ENCODE data around the gene RRAGC.

The RRAGC gene, protein sequence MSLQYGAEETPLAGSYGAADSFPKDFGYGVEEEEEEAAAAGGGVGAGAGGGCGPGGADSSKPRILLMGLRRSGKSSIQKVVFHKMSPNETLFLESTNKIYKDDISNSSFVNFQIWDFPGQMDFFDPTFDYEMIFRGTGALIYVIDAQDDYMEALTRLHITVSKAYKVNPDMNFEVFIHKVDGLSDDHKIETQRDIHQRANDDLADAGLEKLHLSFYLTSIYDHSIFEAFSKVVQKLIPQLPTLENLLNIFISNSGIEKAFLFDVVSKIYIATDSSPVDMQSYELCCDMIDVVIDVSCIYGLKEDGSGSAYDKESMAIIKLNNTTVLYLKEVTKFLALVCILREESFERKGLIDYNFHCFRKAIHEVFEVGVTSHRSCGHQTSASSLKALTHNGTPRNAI

DNA sequence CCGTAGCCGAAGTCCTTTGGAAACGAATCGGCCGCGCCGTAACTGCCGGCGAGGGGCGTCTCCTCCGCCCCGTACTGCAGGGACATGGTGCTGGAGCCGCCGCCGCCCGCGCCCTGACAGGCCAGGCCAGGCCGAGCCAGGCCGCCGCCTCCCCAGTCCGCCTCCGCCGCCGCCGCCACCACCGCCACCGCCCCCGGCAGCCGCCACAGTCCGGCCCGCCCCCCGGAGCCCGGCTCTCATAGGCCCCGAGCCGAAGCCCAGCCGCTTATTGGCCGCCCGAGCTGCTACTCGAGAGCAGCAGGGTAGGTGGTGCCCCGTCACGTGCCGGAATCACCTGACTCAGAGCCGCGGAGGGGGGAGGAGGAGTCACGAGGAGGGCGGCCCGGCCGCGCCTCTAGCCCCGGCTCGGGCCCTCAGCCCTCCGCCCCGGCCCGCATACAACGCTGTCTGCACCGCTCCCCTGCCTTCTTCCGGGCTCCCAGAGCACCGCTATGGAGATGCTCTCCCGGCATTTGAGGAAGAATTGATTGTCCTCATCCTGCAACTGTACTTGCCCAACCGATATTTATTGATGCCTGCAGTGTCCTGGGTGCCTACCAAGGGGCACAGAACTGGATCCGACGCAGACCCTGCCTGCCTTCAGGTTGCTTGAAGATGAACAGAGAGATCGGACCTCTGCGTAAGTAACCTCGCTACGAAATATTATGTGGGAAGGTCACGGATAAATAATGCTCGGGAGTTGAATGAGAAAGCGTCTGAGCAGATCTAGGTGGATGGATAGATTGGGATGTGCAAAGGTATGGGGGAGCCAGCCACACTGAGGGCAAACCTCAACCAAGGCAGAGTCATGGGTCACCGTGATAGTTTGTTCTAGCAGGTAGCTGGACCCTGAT, at the start of gene RRAGC:
RRAGC (minus strand) TSS at position 212 of the 893 bp plus-strand sequence; CDS start at position 86, 126 bp downstream.
- DNase-seq, result peak; percentile 93

DNA sequence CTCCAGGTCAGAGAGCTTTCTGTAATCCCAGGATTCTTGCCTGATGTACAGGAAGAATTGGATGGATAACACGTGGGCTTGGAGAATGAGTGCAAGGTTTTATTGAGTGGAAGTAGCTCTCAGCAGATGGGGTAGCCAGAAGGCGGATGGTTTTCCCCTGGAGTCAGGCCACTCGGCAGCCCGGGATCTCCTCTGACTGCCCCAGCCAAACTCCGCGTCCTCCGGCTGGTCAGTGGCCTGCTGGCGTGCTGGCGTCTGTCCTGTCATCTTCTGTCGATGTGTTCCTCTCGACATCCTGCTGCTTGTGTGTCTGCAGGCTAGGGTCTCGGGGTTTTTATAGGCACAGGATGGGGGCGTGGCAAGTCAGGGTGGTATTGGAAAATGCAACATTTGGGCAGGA, 49.2 kb upstream of the RRAGC start:
- DNase-seq, result no peak

DNA sequence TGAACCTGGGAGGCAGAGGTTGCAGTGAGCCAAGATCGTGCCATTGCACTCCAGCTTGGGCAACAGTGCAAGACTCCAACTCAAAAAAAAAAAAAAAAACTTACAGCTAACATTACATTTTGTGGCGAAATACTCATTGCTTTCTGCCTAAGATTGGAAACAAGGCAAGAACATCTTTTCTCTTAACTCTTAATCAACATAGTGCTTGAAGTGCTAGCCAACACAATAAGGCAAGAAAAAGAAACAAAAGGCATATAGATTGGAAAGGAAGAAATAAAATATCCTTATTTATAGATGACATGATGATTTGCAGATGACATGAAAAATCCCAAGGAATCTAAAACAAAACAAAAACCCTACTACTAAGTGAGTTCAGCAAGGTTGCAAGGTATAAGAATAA, 46.4 kb upstream of the RRAGC start:
- no peak for DNase-seq

DNA sequence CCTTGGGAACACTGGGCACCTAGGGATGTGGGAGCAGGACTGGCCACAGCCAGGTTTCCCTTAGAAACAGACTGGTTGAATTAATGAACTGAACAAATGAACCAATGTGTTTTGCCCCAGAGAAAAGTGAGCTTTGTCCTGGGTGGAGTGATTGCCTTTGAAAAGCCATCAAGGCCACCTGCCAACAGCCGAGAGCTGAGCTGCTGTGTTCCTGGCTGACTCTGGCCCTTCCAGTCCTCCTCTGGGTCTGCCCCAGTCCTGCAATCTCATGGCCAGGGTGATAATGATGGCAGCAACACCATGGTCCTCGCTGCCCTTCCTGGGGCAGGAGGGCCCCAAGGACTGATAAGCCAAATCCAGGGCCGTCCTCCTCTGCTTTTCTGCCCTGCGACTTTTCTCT, 40.0 kb upstream of the RRAGC start:
- DNase-seq, result no peak

DNA sequence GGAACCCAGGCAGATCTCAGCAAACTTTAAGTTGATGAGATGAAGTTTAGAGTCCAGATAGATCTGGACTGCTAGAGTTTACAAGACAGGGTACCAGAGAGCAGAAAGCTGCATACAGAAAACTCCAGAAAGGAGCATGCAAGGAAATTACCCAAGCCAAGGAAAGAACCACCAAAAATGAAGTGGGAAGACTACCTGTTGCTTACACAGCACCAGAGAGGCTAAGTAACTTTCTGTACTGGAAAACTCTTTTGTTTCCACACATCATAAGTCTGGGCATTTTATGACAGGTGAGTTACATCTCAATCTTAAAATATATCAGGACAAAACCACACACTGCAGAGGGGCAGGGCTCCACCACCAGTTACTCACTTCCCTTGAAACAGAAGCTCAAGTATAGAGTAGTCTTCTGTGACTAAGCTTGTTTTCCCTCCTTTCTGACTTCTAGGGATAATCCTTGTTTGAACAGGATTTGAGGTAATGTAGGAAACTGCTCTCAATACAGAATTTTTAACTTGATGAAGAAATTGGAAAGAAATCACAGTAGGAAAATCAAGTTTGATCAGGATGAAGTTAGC, 39.2 kb upstream of the RRAGC start:
- DNase-seq, result no peak

DNA sequence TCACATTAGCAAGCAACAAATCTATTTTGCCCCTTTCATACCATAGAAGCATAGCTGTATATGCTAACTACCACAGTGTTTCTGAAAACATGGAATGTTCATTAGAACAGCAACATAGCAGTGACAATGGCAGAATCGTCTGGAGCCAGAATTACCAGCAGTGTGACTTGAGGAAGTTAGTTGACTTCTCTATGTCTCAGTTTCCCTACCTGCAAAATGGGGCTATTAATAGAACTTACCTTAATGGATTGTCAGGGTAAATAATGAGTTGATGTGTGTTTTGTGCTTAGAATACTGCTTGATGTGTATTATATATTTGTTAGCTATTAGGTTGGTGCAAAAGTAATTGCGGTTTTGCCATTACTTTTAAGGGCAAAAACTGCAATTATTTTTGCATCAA, 36.6 kb upstream of the RRAGC start:
- DNase-seq, result no peak

DNA sequence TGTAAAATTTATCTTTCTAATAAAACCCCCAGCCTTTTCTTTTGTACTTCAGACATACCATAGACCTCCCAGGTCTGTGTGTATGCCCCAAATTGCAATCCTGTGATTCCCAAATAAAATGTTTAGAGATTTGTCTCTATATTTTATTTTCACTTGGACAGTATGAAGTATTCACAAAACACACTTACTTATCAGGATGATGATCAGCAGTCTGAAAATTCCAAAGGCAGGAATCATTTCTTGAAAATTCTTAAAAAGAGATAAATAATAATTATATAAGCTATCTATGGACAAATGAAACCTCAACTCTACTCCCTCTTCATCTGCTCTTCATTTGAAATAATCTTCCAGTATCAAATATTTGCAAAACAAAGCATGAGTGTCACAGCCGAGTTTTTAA, 33.4 kb upstream of the RRAGC start:
- no peak for DNase-seq

DNA sequence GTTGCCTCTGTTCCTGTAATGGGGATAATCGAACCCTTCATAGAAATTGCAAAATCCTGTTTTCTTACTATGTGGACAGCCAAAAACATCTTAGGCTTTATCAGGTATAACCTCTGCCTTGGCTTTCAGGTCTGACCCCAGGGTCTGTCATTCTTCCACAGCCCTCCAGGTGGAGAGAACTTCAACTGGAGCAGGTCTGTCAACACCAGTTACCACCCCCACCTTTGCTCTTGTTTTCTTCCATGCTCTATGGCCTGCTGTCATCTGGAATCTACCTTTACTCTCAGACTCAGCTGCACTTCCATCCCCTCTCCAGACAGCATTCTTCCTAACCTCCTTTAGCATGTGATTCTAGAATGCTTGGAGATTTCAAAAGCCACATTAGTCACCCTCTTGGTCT, 32.2 kb upstream of the RRAGC start:
- DNase-seq, result no peak

DNA sequence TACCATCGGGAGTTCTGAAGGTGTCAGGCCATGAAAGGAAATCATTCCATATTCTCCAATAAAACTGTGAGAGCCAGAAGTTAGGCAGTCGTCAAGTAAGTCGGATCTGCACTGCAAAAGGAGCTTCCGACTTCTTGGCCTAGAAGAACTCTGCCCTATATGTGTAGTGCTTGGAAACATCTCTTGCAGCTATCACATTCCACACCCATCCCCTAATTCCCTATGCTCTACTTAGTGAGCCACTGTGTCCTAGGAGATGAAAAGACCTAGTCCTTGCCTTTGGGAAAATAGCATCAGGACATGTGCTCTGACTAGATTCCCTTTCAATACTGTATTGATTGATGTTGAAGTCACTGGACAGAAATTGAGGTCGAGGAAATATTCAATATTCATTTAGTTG, 30.0 kb upstream of the RRAGC start:
- DNase-seq, result no peak

DNA sequence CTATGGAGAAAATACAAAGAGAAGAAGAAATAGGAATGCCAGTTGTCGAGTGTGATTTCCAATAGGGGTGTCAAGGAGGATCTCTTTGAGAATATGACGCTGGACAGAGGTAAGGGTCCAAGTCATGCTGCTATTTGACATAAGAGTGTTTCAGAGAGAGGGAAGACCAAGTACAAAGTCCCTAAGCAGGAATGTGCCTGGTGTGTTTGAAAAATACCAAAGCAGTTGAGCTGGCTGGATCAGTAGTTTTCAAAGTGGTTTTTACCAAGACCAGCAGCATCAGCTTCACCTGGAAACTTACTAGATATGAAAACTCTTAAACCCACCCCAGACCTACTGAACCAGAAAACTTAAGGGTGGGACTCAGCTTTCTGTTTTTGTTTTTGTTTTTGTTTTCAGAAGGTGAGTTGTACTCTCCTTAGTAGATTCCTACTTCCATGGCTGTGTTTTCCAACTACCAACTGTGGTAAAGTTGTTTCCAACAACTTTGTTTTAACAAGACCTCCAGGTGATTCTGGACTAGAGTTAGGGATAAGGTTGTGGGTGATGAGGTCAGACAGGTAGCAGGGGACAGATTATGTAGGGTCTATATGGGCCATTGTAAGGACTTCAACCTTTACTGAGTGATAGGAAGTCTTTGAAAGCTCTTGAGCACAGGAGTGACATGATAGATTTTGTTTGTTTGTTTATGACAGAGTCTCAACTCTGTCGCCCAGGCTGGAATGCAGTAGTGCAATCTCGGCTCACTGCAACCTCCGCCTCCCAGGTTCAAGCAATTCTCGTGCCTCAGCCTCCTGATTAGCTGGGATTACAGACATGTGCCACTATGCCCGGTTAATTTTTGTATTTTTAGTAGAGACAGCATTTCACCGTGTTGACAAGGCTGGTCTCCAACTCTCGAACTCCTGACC, 29.1 kb upstream of the RRAGC start:
- no peak for DNase-seq

DNA sequence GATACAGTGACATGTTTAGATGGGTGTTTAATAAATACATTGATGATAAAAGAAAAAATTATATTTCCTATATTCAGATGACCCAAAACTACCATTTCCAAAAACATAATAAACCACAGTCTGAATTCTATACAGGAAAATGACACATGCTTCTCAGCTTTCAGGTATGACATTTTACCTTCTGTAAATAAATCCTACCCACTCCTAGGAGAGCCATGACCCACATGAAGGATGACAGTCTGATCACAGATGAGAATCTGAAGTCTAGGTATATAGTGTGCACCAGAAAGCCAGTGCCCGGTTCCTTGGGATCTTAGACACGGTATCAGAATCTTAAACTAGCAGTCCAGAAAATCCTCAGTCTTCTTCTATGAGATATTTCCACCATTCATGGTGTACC, 25.5 kb upstream of the RRAGC start:
- DNase-seq, result no peak

DNA sequence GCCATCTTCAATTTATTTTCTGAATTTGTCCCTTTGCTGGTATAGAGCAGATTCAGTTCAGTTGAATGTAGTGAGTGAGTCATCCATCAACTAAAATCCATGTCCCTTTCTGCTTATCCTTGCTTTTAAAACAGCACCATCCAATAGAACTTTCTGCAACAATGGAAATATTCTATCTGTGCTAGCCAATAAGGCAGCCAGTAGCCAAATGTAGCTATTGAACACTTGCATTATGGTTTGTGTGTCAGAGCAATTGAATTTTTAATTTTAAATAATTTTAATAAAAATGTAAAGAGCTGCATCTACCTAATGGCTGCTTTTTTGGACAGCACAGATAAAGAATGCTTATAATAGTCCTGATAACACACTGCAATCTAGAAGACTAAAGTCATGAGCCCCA, 21.9 kb upstream of the RRAGC start, which contains the start of gene GJA9:
GJA9 (minus strand) TSS at position 101 of the 400 bp plus-strand sequence. CDS start 5,489 bp downstream, outside the sequence.
- no peak for DNase-seq

DNA sequence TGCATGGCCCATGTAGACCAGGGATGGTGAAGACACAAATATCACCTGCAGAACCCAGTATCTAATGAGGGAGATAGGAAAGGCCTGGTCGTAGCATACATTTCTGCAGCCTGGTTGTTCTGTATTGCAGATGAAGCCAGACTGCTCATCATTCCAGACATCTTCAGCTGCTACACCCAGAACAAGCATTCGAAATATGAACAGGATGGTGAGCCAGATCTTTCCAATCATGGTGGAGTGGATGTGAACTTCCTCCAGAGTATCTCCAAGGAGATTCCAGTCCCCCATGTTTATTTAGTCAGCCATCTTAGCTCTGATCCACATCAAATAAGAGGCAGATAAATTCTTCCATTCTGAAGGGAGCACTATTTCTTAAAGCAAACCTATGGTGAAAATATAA, 16.2 kb upstream of the RRAGC start:
- no peak for DNase-seq

DNA sequence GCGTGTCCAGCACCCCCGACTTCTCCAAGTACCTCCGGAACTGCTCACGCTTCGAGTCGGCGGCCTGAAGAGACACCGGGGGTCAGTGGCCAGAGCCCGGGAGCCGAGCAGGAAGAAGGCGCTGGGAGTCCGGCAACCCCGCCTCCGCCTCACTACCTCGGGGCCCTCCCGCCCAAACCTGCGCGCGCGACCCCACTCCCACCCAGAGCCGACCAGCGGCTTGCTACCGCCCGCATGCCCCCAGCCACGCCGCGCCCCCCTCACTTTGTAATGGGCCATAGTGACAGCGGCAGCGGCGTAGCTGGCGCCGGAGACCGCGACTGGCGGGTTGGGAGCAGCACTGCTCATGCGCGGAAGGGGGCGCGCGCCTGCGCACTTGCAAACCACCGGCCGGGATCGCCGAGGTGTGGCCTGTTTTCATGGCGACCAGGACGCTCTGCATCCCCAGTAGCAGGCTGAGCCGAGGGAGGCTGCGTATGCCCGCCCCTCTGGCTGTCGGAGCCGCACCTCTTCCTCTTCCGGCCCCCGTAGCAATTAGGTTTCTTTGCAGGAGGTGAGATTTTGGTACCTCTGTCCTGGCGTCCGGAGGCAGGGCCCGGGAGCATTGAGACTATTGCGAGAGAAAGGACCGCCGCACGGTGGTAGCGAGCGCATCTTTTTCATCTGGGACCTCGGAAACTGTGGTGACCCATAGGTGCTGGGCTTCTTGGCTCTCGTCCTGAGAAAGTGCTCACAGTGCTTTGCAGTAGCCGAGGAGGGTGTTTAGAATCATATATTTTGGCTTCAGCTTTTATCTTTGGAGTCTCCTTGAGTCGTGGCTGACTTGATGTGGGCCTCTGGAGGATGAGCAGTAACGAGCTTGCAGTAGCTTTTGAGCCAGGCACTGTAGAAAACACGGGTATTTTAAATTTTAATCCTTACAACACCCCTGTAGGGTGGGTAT, 13.7 kb upstream of the RRAGC start, which contains the start of gene MYCBP:
MYCBP (minus strand) TSS at position 322 of the 943 bp plus-strand sequence; CDS start at position 279, 43 bp downstream.
- DNase-seq, result peak; percentile 92

DNA sequence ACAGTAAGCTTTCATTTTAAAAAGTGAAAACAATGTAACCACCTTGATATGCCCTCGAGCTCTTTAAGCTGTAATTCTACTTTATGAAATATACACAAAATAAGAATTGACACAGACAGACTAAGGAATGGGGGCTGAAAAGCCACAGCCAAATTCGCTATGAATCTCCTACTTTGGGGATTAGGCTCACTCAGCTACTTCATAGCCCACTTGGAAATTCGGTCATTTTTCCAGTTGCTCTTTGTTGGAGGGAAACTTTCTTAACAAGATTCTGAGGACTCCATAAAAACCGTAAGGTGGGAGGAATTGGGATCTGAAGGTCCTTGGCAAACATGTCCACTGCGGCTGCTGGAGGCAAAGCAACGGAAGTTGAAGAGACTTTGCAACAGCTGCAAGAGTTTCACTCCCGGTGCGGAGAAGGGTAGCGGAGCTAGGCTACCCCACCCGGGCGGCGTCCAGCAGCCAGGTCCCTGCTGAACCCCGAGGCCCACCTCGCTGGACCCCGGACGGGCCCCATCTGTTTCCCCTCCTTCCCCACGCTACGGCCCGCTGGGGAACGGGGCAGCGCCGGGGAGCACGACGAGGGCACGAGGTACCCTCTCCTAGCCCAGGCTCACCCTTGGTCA, 12.9 kb upstream of the RRAGC start:
- no peak for DNase-seq

DNA sequence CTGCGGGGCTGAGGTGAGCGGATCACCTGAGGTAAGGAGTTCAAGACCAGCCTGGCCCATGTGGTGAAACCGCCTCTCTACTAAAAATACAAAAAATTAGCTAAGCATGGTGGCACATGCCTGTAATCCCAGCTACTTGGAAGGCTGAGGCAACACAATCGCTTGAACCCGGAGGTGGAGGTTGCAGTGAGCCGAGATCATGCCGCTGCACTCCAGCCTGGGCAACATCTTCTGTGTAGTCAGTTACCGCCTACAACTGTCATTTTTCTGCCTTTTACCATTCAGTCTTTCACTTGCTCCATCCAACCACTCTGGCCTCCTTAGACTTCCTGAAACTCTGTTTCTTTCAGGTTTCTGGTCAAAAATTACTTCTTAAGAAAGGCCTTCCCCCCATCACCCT, 11.4 kb upstream of the RRAGC start:
- no peak for DNase-seq

DNA sequence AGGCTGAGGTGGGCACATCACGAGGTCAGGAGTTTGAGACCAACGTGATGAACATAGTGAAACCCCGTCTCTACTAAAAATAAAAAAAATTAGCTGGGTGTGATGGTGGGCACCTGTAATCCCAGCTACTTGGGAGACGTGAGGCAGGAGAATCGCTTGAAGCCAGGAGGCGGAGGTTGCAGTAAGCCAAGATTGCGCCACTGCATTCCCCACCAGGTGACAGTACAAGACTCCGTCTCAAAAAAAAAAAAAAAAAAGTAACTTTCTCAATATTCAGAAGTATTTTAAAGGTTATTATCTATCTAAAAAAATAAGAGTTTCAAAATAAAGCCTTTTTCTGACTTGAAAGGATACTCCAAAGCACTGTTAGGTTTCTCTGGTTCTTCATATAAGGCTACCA, 7.6 kb upstream of the RRAGC start:
- no peak for DNase-seq

DNA sequence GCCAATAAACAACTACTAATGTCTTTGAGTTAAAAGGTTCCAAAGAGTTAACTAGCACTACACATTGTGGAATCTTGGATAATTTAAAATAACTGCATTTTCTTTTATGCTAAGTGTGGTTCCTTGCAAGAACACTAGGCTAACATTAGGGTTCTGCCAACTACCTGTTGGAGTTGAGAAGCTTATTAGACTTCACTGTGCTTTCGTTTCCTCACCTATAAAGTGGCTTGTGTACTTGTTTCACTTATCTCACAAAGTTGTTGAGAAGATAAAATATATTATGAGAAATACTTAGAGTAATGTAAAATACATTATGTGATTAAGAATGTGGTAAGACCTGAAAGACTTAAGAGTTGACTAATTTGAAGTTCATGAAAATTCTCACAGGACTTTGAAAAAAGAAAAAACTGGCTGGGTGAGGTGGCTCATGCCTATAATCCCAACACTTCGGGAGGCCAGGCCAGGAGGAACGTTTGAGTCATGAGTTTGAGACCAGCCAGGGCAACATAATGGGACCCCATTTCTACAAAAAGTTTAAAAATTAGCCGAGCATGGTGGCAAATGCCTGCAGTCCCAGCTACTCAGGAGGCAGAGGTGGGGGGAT, 5.6 kb upstream of the RRAGC start:
- DNase-seq, result no peak

DNA sequence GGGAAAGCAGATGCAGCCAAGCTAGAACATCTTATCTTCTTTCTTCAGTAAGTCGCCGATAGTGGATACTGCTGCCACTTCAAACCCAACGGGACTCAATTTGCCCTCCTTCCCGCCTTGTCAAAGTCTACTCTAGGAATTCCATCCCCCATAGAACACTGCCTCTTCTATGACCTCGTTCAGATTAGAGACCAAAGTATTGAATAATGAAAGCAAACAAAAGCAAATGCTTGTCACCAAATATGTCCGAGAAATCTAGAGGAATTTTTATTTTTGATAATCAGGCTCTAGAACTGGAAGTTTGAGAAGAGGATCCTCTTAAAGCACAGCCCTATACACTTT, 853 bp upstream of the RRAGC start:
- DNase-seq, result no peak

DNA sequence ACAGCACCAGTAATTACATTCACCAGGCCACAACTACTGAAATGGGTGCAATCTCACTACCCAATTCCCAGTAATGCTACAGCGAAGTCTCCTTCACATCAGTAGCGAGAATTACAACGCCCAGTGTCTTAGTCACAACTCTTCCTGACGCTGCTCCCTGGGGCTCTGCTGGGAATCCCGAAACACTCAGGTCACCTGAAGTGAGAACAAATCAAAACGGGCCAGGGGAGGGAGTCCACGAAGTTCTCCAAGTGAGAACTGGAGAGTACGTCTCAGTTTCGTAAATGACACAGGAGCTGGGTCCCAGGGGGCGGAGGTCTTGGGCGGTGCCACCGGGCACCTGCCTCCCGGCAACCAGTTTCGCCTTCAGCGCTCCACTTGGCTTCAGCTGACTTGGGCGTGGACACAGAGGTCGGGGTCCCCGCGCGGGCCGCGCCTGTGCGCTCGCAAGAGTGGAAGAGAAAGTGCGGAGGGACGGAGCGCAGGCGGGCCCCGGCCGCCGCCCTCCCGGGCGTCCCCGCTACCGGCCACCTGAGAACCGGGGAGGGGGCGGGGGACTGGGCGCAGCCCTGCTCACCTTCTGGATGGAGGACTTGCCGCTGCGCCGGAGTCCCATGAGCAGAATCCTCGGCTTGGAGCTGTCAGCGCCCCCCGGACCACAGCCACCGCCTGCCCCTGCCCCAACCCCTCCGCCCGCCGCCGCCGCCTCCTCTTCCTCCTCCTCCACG, 575 bp downstream of the RRAGC start:
- no peak for DNase-seq
